Hypothalamus (tissue), 51 donors: ENCODE measurements around the gene FREM1.
A peak's percentile ranks its signal among the peaks of the same experiment; 100 is the strongest.

Experiments
- DNase-seq, 51 donors: peaks; one replicate each; lab custom pipeline; 2025; lab: John Stamatoyannopoulos, UW

FREM1 gene

DNA sequence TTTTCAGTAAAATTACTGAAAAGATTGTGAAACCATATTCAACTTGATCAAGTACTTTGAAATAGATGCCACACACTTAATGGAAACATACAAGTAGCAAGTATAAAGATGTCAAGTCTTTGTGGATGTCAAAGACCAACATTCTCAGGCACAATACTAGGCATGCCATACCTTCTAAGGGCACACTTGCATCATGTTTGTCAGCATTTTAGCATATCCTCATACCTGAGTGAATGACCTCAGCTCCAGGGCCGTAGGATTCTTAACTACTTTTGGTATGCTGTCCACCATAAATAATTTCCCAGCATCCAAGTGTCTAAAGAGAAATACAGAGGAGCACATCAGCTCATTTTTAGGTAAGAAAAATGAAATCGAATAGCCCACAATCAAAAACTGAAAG, 86.4 kb downstream of the FREM1 start:
- no peak for DNase-seq

- no peak for DNase-seq
These were observed 87.6 kb downstream of the FREM1 start for GRCh38 chr9:14822666-14823065.

DNA sequence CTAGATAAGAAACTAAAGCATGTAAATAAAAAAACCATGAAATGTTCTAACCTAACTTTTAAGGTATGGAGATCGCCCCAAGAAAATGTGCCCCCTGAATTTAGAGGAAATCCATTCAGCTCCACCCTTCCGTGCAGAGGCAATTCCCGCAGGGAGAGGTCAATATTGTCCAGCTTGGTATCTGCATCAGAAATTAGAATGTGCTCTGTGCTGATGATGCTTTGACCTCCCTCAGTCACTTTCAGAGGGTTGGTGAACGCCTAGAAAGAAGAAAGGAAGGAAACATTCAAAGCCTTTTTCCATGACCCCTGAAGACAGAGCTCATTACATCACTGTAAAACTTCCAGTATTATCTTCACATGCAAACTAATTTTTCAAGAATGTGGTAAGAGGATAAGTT, 91.0 kb downstream of the FREM1 start:
- DNase-seq = no peak

DNA sequence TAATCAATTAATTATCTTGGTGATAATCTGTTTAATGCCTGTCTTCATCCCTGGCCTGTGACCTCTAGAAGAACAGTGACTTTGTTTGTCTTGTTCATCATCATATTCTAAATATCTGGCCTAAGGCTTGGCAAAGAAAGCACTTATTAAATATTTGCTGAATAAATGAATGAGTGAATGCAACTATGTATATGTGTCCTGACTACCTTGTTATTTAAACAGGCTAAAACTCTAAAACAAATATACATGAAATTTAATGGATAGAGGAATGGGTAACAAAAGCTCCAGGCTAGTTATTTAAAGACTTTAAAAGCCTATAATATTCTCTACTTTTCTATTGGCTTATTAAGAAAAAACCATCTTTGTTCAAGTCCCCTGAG, 96.0 kb downstream of the FREM1 start:
- no peak for DNase-seq

GRCh38 chr9:14813336-14814248, 96.6 kb downstream of the FREM1 start:
- DNase-seq = no peak

- DNase-seq = no peak
These were observed 97.4 kb downstream of the FREM1 start for GRCh38 chr9:14812806-14813205.

- no peak for DNase-seq
These were observed 98.4 kb downstream of the FREM1 start for GRCh38 chr9:14811844-14812243.

- DNase-seq = no peak
These were observed 103.2 kb downstream of the FREM1 start for GRCh38 chr9:14806941-14807520.

GRCh38 chr9:14799030-14799429, 111.2 kb downstream of the FREM1 start:
- DNase-seq = no peak

- no peak for DNase-seq
These were observed 112.8 kb downstream of the FREM1 start for GRCh38 chr9:14797435-14797834.

GRCh38 chr9:14793389-14793788, 116.8 kb downstream of the FREM1 start:
- DNase-seq = no peak

DNA sequence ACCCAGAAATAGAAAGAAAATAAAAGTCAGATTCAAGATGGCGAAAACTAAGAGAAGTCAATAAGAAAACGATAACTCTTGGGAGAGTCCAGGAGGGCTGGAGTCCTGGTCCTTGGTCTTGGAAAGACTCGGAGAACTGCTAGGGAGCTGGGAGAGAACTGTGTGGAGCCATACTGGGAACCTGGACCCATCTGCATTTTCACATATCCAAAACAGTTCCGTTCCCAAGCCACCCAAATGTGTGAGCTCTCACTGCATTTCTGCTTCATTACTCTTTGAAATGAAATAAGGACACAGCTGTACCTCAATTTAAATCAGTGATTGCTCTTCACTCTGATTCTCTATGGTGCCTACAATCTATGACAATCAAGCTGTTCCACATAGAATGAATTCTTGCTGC, 119.6 kb downstream of the FREM1 start:
- DNase-seq = no peak

DNA sequence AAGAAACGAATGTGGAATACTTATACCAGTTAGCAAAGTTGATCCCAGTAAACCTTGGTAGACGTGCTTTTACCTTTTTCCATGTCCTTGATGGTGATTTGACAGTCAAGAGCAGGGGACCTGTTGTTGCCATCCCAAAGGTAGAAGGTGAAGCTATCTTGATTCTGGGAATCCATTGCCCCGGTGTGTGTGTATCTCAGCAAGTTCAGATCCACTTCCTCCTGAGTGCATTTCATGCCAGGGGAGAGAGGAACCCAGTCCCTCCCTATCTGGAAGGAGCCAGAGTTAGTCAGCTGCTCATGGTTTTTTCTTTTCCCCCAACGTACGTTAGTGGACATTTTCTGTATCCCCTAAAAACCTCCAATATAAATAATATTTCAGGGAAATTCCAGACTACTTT, 121.4 kb downstream of the FREM1 start:
- DNase-seq = no peak

- DNase-seq = no peak
These were observed 126.9 kb downstream of the FREM1 start for GRCh38 chr9:14783358-14783757.

GRCh38 chr9:14782286-14783051, 127.8 kb downstream of the FREM1 start:
- no peak for DNase-seq

DNA sequence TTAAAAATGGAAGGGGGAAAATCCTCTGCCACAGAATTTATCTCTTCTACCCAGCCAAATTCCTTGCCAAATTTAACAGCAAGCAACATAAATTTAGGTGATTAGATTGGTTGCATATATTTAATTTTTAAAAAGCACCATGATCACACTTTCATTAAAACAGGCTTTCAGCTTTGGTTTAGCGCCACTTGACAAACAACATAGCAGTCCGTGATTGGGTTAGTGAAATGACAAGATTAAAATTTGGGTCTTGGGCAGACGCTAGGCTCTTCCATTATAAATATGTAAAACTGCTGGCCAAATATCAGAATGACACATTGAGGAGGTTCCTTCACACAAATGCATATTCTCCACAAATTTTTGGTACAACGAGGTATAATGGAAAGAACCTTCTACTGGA, 129.5 kb downstream of the FREM1 start:
- DNase-seq = no peak

DNA sequence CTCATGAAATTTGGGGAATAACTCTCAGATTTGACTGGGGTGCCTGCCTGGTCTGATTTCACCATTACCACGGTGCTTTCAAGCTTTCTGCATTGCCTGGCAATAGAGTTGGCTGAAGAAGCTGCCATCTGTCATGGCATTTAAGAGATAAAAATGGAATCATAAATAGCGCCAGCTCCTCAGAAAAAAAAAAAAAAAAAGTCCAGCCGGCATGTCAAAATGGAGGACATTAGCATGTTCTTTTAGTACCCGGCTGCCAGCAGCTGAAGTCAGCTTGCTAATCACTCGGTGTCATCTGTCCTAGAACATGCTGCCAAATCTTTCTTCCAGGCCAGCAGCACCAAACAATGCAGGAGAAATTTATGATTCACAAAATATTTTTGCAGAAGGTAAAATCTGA, 130.0 kb downstream of the FREM1 start:
- peak in 1 of 51 donors; percentile 7 for DNase-seq

GRCh38 chr9:14779566-14780022, 130.6 kb downstream of the FREM1 start:
- DNase-seq = no peak

GRCh38 chr9:14778565-14778964, 131.7 kb downstream of the FREM1 start:
- DNase-seq = no peak

- no peak for DNase-seq
These were observed 134.3 kb downstream of the FREM1 start for GRCh38 chr9:14775917-14776316.

DNA sequence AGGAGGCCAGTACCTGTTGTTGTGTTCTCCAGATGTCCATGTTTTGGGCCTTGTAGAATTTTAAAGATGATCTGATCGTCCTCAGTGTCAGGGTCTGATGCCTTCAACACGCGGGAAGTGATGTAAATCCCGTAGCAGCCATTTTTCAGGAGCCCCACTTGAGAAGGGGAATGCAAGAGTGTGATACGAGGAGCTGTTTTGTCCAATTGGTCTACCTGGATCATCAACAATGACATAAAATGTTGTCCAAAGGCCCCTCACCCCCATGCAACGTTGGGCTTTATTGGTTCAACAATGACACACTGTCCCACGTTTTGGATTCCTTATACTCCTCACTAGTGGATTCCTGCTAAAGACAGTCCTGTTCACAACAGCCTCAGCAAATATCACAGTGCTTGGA, 139.6 kb downstream of the FREM1 start:
- DNase-seq = no peak

DNA sequence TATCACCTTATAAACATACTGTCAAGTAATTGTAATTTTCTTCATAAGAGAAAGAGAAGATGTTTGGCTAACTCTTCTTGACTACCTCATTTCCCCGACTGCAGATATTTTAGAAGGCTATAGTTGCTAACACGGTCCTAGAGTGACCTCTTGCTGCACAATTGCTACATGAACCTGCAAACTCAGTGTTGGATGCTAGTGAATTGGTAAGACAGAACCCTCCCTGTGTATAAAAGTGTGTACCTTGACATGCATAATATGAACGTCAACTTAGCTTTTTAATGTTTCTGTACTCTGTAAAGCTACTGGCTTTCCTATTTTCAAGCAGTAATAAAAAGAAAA, 141.0 kb downstream of the FREM1 start:
- DNase-seq = peak in 4 of 51 donors; percentile 4 to 12 (median 4)
